TTC549 (cell line): ENCODE data around the gene PSMB1.
"Not testable (repeated sequence)": the region's sequence is repeated elsewhere in the genome, so short reads cannot be mapped to it uniquely, and the experiment has no call there.

ENCODE experiments used
- FAIRE-seq: peaks from 2 replicates; lab custom pipeline; 2012; peaks lifted over from hg19 to GRCh38; lab: Jason Lieb, UNC

Gene PSMB1

GRCh38 chr6:170502268-170502667 is 50.8 kb downstream of the PSMB1 start:
- FAIRE-seq, result not testable (repeated sequence)

GRCh38 chr6:170500955-170501590 is 52.0 kb downstream of the PSMB1 start:
- no peak for FAIRE-seq

- no peak for FAIRE-seq
These were observed 55.2 kb downstream of the PSMB1 start for GRCh38 chr6:170497841-170498301.

- FAIRE-seq, result no peak
These were observed 59.8 kb downstream of the PSMB1 start for GRCh38 chr6:170493354-170493753.

DNA sequence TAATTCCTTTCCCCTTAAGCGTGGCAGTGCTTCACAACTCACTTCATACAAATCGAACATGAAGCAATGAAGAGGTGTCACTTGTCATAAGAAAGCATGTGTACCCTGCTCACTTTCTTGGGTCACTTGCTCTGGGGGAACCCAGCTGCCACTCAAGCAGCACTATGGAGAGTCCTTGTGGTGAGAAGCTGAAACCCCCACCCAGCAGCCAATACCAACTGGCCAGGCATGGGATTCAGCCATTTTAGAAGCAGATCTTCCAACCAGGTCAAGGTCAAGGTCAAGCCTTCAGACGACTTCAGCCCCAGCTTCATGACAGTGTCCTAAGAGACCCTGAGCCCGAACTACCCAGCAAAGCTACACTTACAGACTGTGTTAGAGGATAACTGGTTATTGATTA is 62.8 kb downstream of the PSMB1 start:
- FAIRE-seq, result no peak

DNA sequence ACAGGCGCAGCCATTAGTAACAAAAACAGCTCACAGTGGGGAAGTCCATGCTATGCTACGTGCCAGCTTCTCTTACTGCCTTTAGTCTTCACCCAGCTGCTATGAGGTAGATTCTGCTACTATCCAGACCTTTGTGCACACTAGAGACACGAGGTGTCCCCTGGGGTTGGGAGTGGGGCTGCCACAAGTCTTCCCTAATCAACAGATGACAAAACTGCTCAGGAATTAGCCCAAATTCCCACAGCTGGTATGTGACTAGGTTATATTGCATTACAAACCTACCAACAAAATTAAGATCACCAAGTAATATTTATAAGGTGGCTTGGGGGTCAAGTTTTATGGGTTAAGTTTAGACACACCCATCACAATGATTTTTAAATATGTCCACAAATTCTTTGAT is 63.3 kb downstream of the PSMB1 start:
- FAIRE-seq, result no peak

DNA sequence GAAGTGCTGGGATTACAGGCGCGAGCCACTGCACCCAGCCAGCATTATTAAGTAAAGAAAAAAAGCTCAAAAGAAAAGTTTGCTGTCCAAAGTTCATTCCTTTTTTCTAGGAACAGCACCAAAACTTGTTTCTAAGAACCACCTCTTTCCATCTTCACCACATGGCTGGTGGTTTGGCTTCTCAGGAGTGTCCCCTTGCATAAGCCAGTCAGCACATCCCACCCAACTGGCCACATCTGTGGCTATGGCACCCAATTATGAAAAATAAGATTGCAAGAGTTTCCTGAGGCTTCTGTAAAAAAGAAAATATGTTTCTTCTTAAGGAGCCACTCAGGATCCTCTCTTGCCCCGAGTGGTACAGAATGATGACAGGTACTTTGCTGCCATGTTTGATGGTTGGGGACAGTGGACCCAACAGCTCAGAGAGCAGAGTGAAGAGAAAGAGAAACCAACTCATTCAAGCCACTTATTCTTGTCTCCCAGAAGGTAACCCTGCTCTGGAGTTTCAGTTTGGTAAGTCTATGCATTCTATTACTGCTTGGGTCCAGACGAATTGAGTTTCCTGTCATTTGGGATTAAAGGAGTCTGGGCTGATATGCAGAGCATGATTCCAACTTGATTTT is 65.3 kb downstream of the PSMB1 start:
- no peak for FAIRE-seq

- no peak for FAIRE-seq
These were observed 67.9 kb downstream of the PSMB1 start for GRCh38 chr6:170485159-170485558.
